ENCODE data around the gene HAUS5.
"Not testable (repeated sequence)": the region's sequence is repeated elsewhere in the genome, so short reads cannot be mapped to it uniquely, and the experiment has no call there.

Gene HAUS5

GRCh38 chr19:35612559-35613321, at the start of gene HAUS5:
Gene HAUS5 (plus strand): TSS chr19:35612735. CDS start chr19:35612795, 60 bp downstream.
- DNase-seq (ENCODE audit: low spot score): peak; percentile 94

- DNase-seq (ENCODE audit: low spot score): no peak
Observed at GRCh38 chr19:35562776-35563175, 49.8 kb upstream of the HAUS5 start.

- DNase-seq (ENCODE audit: low spot score): no peak
Observed at GRCh38 chr19:35563207-35563829, 49.2 kb upstream of the HAUS5 start, which contains the start of gene ATP4A. Gene ATP4A (minus strand): TSS chr19:35563658. CDS start chr19:35563629, 29 bp downstream.

- DNase-seq (ENCODE audit: low spot score): no peak
Observed at GRCh38 chr19:35565016-35565856, 47.3 kb upstream of the HAUS5 start.

- DNase-seq (ENCODE audit: low spot score): no peak
Observed at GRCh38 chr19:35566738-35567137, 45.8 kb upstream of the HAUS5 start.

GRCh38 chr19:35569281-35569781, 43.2 kb upstream of the HAUS5 start:
- no peak for DNase-seq (ENCODE audit: low spot score)

- DNase-seq (ENCODE audit: low spot score): no peak
Observed at GRCh38 chr19:35571406-35571965, 41.0 kb upstream of the HAUS5 start.

GRCh38 chr19:35577918-35578317, 34.6 kb upstream of the HAUS5 start:
- DNase-seq (ENCODE audit: low spot score): no peak

GRCh38 chr19:35578707-35579106, 33.8 kb upstream of the HAUS5 start:
- DNase-seq (ENCODE audit: low spot score): no peak

- DNase-seq (ENCODE audit: low spot score): no peak
Observed at GRCh38 chr19:35582760-35583159, 29.8 kb upstream of the HAUS5 start.

GRCh38 chr19:35585848-35586247, 26.7 kb upstream of the HAUS5 start, which contains the start of gene PMIS2:
Gene PMIS2 (plus strand): TSS chr19:35586173. CDS start chr19:35586260, 87 bp downstream.
- DNase-seq (ENCODE audit: low spot score): peak; percentile 46

- no peak for DNase-seq (ENCODE audit: low spot score)
Observed at GRCh38 chr19:35587321-35587720, 25.2 kb upstream of the HAUS5 start.

- no peak for DNase-seq (ENCODE audit: low spot score)
Observed at GRCh38 chr19:35590875-35591274, 21.7 kb upstream of the HAUS5 start.

GRCh38 chr19:35592226-35592625, 20.3 kb upstream of the HAUS5 start:
- DNase-seq (ENCODE audit: low spot score): peak; percentile 17

- DNase-seq (ENCODE audit: low spot score): not testable (repeated sequence)
Observed at GRCh38 chr19:35595026-35595425, 17.5 kb upstream of the HAUS5 start.

GRCh38 chr19:35595928-35596327, 16.6 kb upstream of the HAUS5 start:
- no peak for DNase-seq (ENCODE audit: low spot score)

- DNase-seq (ENCODE audit: low spot score): peak; percentile 40
Observed at GRCh38 chr19:35596366-35596999, 16.1 kb upstream of the HAUS5 start.

GRCh38 chr19:35601971-35602370, 10.6 kb upstream of the HAUS5 start:
- DNase-seq (ENCODE audit: low spot score): no peak

- DNase-seq (ENCODE audit: low spot score): not testable (repeated sequence)
Observed at GRCh38 chr19:35604436-35604835, 8.1 kb upstream of the HAUS5 start.

- not testable (repeated sequence) for DNase-seq (ENCODE audit: low spot score)
Observed at GRCh38 chr19:35607170-35607569, 5.4 kb upstream of the HAUS5 start.

- DNase-seq (ENCODE audit: low spot score): no peak
Observed at GRCh38 chr19:35607661-35608060, 4.9 kb upstream of the HAUS5 start.
